ENCODE results near the gene RPS18. TPM values are rescaled to one million over a fixed set of nuclear protein-coding genes. Genes with fewer than 3 reads are reported as not detected.

The RPS18 gene
- polyA plus RNA-seq, 1 experiment, result 5,380 TPM

DNA sequence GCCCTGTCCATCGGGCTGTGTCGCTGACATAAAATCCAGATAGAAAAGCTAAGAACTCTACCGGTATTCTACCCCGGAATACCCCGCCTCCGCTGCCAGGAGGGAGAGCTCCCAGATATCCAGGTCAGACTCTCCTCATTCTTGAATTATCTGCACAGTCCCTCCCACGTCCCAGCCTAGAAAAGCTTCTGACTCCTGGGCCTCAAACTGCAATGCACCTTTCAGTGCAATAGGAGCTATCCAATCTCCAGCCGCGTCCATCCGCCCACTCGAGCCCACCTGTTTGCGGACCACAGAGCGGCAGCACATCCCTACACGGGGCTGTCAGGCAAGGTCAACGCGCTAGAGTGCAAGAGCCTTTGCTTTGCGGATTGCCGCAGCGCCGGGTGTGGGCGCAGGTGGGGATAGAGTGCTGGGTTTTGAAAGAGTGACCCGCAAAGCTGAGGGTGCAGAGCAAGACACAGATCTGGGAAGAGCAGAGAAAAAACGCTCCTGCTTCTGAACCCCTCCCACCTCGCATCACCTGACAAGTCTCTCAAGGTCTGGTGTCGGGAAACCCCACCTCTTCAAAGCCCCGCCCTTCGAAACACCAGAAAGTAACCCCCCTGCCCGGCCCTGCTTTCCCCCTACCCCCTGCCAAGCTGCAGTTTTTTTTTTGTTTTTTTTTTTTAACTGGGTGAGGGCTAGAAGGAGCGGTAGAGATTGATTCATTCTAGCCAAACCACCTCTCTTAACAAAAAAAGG lies 40.7 kb downstream of the RPS18 start:
- Histone ChIP-seq H3K4me3 (ENCODE audit: low read depth, low read length) (peak overlapping the region; percentile 95), H3K27ac (ENCODE audit: low read depth, low read length) (peak overlapping the region; percentile 94), H3K9me3 (ENCODE audit: control insufficient read depth, insufficient read depth, low read length) (peaks cover 4% of the 10 kb centered on the region; the same call in 1 of the 2 replicates), H3K27me3 (ENCODE audit: control insufficient read depth, insufficient read depth, low read length) (no peaks in the 10 kb centered on the region)
- POLR2A ChIA-PET, result interaction anchor here (0.7 to 2.8 kb wide), 4 partner anchors 8 to 41 kb away, joined by 4 to 14 read pairs (median 8); partner anchors contain the start of genes RGL2, RPS18 and VPS52
- TF ChIP-seq, protein P1, sequence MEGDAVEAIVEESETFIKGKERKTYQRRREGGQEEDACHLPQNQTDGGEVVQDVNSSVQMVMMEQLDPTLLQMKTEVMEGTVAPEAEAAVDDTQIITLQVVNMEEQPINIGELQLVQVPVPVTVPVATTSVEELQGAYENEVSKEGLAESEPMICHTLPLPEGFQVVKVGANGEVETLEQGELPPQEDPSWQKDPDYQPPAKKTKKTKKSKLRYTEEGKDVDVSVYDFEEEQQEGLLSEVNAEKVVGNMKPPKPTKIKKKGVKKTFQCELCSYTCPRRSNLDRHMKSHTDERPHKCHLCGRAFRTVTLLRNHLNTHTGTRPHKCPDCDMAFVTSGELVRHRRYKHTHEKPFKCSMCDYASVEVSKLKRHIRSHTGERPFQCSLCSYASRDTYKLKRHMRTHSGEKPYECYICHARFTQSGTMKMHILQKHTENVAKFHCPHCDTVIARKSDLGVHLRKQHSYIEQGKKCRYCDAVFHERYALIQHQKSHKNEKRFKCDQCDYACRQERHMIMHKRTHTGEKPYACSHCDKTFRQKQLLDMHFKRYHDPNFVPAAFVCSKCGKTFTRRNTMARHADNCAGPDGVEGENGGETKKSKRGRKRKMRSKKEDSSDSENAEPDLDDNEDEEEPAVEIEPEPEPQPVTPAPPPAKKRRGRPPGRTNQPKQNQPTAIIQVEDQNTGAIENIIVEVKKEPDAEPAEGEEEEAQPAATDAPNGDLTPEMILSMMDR (IDR thresholded peaks at IDR 0.05; ENCODE audit: low read depth, low read length), result 0 out of 2 replicates have a peak, but pooled peaks have one; percentile 4
- no peak for DNase-seq (ENCODE audit: low read depth, low spot score)
- CTCF ChIA-PET, result interaction anchor here (1.4 to 3.0 kb wide), 2 partner anchors 13 to 78 kb away, joined by 6 to 14 read pairs; partner anchors contain the start of gene RGL2

GRCh38 chr6:33313105-33313708 lies 41.3 kb downstream of the RPS18 start:
- no peak for DNase-seq (ENCODE audit: low read depth, low spot score)
- Histone ChIP-seq H3K27me3 (ENCODE audit: control insufficient read depth, insufficient read depth, low read length) (no peaks in the 10 kb centered on the region), H3K9me3 (ENCODE audit: control insufficient read depth, insufficient read depth, low read length) (peaks cover 4% of the 10 kb centered on the region; the same call in 1 of the 2 replicates), H3K4me3 (ENCODE audit: low read depth, low read length) (peak overlapping the region; percentile 95), H3K27ac (ENCODE audit: low read depth, low read length) (peak overlapping the region; percentile 94)
- POLR2A ChIA-PET, result interaction anchor here (0.5 to 2.8 kb wide), 4 partner anchors 10 to 41 kb away, joined by 3 to 14 read pairs (median 8); partner anchors contain the start of genes RGL2, RPS18 and VPS52
- CTCF ChIA-PET, result interaction anchor here (3.0 kb wide), 1 partner anchor 14 kb away, joined by 14 read pairs; the partner anchor contains the start of gene RGL2
- TF ChIP-seq, protein P1 (IDR thresholded peaks at IDR 0.05; ENCODE audit: low read depth, low read length), result no peak

DNA sequence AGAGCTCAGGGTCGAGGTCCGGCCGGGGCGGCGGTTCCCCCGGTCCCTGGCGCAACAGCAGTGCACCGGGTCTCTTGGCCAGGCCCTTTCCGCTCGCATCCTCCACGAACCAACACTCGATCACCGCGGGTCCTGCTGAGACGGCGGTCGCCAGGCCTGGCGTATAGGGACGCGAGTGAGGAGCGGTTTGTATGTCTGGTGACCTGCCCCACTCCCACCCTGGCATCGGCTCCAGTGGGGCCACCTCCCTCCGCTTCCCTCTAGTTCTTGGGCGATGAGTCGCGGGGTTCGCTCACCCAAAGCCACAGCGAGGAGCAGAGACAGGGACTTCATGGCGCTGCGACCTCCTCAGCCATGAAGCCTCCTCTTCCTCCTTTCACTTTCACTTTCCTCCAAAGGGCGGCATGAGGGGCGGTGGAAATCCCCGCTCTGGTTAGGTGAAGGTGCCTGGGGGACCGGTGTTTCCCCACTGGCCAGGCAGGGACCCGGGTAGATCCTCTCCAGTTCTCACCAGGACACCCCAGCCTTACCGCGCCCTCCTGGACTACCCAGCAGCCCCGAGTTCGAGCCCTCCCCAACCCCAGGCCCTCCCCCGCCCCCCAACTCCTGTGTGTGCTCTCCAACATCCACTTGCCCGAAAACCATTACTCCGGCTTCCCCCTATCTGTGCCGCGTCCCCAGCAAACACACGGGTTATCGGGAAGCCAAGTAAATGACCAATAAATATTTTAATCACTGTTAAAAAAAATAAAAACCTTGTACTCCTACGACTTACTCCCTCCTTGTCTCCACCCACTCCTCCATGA lies 42.0 kb downstream of the RPS18 start, which contains the start of gene TAPBP:
TAPBP (minus strand) TSS at position 370 of the 806 bp plus-strand sequence; CDS start at position 333, 37 bp downstream.
- H3K9me3 ChIP-seq (ENCODE audit: control insufficient read depth, insufficient read depth, low read length), result peaks cover 4% of the 10 kb centered on the region; the same call in 1 of the 2 replicates
- TF ChIP-seq, protein P1 (IDR thresholded peaks at IDR 0.05; ENCODE audit: low read depth, low read length), result no peak
- peak within 1 kb of the TSS; percentile 95 for H3K4me3 ChIP-seq (ENCODE audit: low read depth, low read length)
- no peaks in the 10 kb centered on the region for H3K27me3 ChIP-seq (ENCODE audit: control insufficient read depth, insufficient read depth, low read length)
- H3K27ac ChIP-seq (ENCODE audit: low read depth, low read length), result peak within 1 kb of the TSS; percentile 94
- ChIA-PET POLR2A (interaction anchor here (0.5 to 2.8 kb wide), 2 partner anchors 9 to 15 kb away, joined by 3 to 14 read pairs; partner anchors contain the start of gene RGL2), CTCF (interaction anchor here (3.0 kb wide), 1 partner anchor 15 kb away, joined by 14 read pairs; the partner anchor contains the start of gene RGL2)
- no peak for DNase-seq (ENCODE audit: low read depth, low spot score)

DNA sequence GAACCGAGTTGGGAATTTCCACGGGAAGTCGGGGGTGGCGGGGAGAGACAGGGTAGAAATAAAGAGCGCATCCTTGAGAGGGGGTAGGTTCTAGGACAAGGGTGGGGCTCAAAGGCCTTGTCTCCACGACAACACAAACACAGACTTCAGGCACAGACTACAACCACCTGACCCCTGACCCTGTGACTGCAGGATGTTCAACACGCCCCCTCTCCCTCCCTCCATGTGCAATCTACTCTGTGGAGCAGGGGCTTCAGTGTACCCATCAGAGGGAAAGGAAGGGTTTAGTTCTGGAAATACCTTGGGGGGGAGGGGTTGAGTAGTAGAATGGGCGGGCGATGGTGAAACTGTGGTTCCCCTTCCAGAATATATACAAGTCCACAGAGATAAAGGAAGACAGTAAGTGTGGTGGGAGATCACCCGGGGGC lies 42.7 kb downstream of the RPS18 start:
- POLR2A ChIA-PET, result no interaction called here
- peaks cover 4% of the 10 kb centered on the region; the same call in 1 of the 2 replicates for H3K9me3 ChIP-seq (ENCODE audit: control insufficient read depth, insufficient read depth, low read length)
- TF ChIP-seq, protein P1 (IDR thresholded peaks at IDR 0.05; ENCODE audit: low read depth, low read length), result no peak
- H3K27me3 ChIP-seq (ENCODE audit: control insufficient read depth, insufficient read depth, low read length), result no peaks in the 10 kb centered on the region
- DNase-seq (ENCODE audit: low read depth, low spot score), result no peak
- peak overlapping the region; percentile 94 for H3K27ac ChIP-seq (ENCODE audit: low read depth, low read length)
- CTCF ChIA-PET, result no interaction called here
- H3K4me3 ChIP-seq (ENCODE audit: low read depth, low read length), result peak overlapping the region; percentile 95

Measured in AG04450 (cell line).